Measurements from ENCODE around the gene SAMD1.
A peak's percentile ranks its signal among the peaks of the same experiment; 100 is the strongest.

SAMD1 gene

DNA sequence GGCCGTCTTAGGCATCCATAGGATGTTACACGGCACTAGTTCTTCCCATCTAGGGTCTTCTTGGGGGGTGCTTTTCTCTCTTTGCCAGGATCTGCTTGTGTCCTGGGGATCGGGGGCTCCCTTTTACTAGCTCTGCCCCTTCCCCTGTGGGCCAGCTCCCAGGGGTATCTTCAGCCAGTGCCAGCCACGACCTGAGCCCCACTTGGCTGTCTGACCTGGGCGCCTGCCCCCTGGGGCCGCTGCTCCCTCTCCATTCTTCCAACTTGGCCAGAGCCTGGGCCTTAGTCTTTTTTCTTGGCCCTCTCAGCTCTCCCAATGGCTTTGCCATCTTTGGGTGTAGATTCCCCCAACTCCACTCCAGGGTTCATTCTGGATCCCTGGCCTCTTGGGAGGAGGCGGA lies 23.9 kb upstream of the SAMD1 start:
- no peak overlapping the region for H3K27ac ChIP-seq
- TF ChIP-seq, protein P1, sequence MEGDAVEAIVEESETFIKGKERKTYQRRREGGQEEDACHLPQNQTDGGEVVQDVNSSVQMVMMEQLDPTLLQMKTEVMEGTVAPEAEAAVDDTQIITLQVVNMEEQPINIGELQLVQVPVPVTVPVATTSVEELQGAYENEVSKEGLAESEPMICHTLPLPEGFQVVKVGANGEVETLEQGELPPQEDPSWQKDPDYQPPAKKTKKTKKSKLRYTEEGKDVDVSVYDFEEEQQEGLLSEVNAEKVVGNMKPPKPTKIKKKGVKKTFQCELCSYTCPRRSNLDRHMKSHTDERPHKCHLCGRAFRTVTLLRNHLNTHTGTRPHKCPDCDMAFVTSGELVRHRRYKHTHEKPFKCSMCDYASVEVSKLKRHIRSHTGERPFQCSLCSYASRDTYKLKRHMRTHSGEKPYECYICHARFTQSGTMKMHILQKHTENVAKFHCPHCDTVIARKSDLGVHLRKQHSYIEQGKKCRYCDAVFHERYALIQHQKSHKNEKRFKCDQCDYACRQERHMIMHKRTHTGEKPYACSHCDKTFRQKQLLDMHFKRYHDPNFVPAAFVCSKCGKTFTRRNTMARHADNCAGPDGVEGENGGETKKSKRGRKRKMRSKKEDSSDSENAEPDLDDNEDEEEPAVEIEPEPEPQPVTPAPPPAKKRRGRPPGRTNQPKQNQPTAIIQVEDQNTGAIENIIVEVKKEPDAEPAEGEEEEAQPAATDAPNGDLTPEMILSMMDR (IDR thresholded peaks at IDR 0.05): peak; percentile 38
- TF ChIP-seq ZFX (IDR thresholded peaks at IDR 0.05; ENCODE audit: borderline replicate concordance): no peak

- no peak overlapping the region for H3K27ac ChIP-seq
- no peak for TF ChIP-seq ZFX (IDR thresholded peaks at IDR 0.05; ENCODE audit: borderline replicate concordance)
- TF ChIP-seq, protein P1 (IDR thresholded peaks at IDR 0.05): peak; percentile 67
Measured at GRCh38 chr19:14113762-14114414, 23.3 kb upstream of the SAMD1 start.

GRCh38 chr19:14112809-14113385 lies 22.3 kb upstream of the SAMD1 start:
- TF ChIP-seq, protein P1 (IDR thresholded peaks at IDR 0.05): no peak
- no peak for TF ChIP-seq ZFX (IDR thresholded peaks at IDR 0.05; ENCODE audit: borderline replicate concordance)
- H3K27ac ChIP-seq: no peak overlapping the region

DNA sequence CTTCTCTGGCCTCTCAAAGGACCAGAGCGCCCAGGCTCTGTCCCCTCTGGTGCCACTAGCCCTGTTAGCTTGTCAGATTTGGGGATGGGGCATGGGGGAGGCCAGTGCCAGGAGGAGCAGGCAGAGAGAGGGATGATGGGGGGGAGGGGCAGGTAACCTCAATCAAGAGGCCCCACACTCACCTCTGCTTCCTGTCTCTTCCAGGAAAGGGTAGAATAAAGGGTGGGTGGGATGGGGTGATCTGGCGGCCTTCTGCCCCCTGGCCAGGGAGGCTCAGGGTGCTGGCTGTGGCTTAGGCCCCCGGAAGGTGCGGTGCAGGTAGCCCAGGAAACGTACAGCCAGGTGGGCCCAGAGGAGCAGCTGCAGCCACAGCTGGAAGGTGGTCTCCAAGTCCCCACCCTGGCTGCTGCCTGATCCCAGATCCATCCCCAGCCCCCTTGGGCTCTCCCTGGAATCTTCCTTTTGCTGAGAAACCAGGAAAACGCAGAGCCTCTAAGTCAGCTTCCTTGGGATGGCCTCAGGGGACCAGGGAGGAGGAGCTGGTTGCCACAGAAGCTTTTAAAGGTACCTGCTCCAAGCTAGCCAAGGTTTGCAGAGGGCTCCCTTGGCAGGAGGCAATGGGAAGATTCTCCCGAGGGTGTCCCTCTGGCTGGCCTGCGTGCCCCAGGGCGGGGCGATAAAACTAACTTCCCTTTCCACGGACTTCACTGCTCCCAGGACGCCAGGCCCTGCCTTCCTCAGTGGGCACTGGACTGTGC lies 21.7 kb upstream of the SAMD1 start:
- TF ChIP-seq, protein P1 (IDR thresholded peaks at IDR 0.05): no peak
- no peak for TF ChIP-seq ZFX (IDR thresholded peaks at IDR 0.05; ENCODE audit: borderline replicate concordance)
- H3K27ac ChIP-seq: no peak overlapping the region

GRCh38 chr19:14111486-14111885 lies 20.9 kb upstream of the SAMD1 start:
- TF ChIP-seq ZFX (IDR thresholded peaks at IDR 0.05; ENCODE audit: borderline replicate concordance): no peak
- TF ChIP-seq, protein P1 (IDR thresholded peaks at IDR 0.05): no peak
- H3K27ac ChIP-seq: no peak overlapping the region

GRCh38 chr19:14110650-14111049 lies 20.1 kb upstream of the SAMD1 start:
- no peak for TF ChIP-seq ZFX (IDR thresholded peaks at IDR 0.05; ENCODE audit: borderline replicate concordance)
- TF ChIP-seq, protein P1 (IDR thresholded peaks at IDR 0.05): no peak
- no peak overlapping the region for H3K27ac ChIP-seq
